Activated T-helper 1 cell treated with Interleukin-2 at 50 U/mL for 16 hours (primary cell): ENCODE data around the gene TCHP.

ENCODE experiments used
- DNase-seq: peaks from one replicate; pipeline ENCODE4 v3.0.0-alpha.2; 2020; ENCODE audit warnings: low read depth

TCHP gene

GRCh38 chr12:109934026-109934425 is 34.0 kb downstream of the TCHP start:
- DNase-seq: no peak

- no peak for DNase-seq
Measured at GRCh38 chr12:109937371-109937770, 37.3 kb downstream of the TCHP start.

GRCh38 chr12:109938947-109939346 is 38.9 kb downstream of the TCHP start:
- DNase-seq: no peak

GRCh38 chr12:109939504-109939903 is 39.4 kb downstream of the TCHP start:
- DNase-seq: no peak

GRCh38 chr12:109940339-109940923 is 40.4 kb downstream of the TCHP start:
- DNase-seq: no peak

- no peak for DNase-seq
Measured at GRCh38 chr12:109943811-109944210, 43.7 kb downstream of the TCHP start.

GRCh38 chr12:109944561-109945359 is 44.7 kb downstream of the TCHP start:
- DNase-seq: no peak

- no peak for DNase-seq
Measured at GRCh38 chr12:109946505-109946904, 46.4 kb downstream of the TCHP start.

GRCh38 chr12:109946913-109947312 is 46.8 kb downstream of the TCHP start:
- no peak for DNase-seq

- DNase-seq: no peak
Measured at GRCh38 chr12:109947521-109947920, 47.4 kb downstream of the TCHP start.

- DNase-seq: no peak
Measured at GRCh38 chr12:109948368-109948767, 48.3 kb downstream of the TCHP start.

GRCh38 chr12:109949089-109949488 is 49.0 kb downstream of the TCHP start:
- DNase-seq: no peak

GRCh38 chr12:109950625-109951024 is 50.6 kb downstream of the TCHP start:
- DNase-seq: no peak

- DNase-seq: no peak
Measured at GRCh38 chr12:109951136-109951535, 51.1 kb downstream of the TCHP start.

GRCh38 chr12:109951751-109952150 is 51.7 kb downstream of the TCHP start:
- no peak for DNase-seq

GRCh38 chr12:109952160-109952858 is 52.2 kb downstream of the TCHP start:
- DNase-seq: no peak

GRCh38 chr12:109952873-109953272 is 52.8 kb downstream of the TCHP start:
- DNase-seq: no peak

- DNase-seq: no peak
Measured at GRCh38 chr12:109953656-109954055, 53.6 kb downstream of the TCHP start.

GRCh38 chr12:109958374-109958773 is 58.3 kb downstream of the TCHP start:
- no peak for DNase-seq

GRCh38 chr12:109959411-109960093 is 59.5 kb downstream of the TCHP start:
- no peak for DNase-seq

- DNase-seq: no peak
Measured at GRCh38 chr12:109961201-109961600, 61.1 kb downstream of the TCHP start.

GRCh38 chr12:109961612-109962011 is 61.5 kb downstream of the TCHP start:
- DNase-seq: no peak

- DNase-seq: no peak
Measured at GRCh38 chr12:109962398-109962797, 62.3 kb downstream of the TCHP start.
